ENCODE data around the gene DAPK1. TPM values are rescaled to one million over a fixed set of nuclear protein-coding genes. Genes with fewer than 3 reads are reported as not detected.

DAPK1 gene
- total RNA-seq, 1 donor from 2014 or later, result 1.4 TPM

- intact Hi-C loops (cut with micrococcal nuclease), result no loop called here
Measured at GRCh38 chr9:87682085-87682484, 184.4 kb downstream of the DAPK1 start.

- intact Hi-C loops (cut with micrococcal nuclease), result no loop called here
Measured at GRCh38 chr9:87682618-87683017, 185.0 kb downstream of the DAPK1 start.

DNA sequence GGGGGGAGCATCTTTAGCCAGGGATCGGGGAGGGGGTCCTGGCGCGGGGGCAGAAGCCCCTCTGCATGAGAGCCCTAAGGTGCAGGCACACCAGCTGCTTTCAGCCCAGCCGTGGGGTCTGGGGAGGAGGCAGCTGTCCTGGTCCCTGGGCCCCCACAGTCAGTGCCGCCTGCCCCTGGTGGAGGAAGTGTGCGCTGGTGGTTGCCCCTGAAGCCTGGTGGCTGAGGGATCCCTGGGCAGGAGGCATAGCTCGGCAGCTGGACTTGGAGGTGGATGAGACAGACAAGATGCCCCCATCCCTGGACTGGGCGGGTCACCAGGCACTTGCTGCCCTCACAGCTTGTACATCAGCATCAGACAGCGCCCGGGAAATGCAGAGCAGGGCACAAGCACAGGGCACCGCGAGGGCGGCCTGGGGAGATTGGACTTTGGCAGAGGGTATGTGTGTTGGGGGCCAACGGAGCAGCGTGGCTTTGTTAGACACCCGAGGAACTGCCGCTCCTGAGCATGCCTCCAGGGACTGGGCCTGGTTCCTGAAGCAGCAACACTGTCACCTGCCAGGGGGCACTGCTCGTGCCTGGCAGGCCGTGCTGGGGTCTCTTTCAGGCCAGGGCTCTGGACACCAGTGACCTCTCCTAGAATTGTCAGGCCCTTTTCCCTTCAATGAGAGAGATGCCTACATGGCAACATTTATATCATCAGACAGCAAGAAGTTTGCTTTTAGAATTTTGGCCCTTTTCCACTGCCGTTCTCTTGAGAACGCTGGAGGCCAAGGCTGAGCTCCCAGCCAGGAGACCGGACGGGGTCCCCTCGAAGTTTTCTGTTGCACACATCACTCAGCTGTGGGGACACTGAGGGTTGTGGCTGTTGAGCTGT lies 186.3 kb downstream of the DAPK1 start:
- intact Hi-C loops (cut with micrococcal nuclease), result no loop called here

DNA sequence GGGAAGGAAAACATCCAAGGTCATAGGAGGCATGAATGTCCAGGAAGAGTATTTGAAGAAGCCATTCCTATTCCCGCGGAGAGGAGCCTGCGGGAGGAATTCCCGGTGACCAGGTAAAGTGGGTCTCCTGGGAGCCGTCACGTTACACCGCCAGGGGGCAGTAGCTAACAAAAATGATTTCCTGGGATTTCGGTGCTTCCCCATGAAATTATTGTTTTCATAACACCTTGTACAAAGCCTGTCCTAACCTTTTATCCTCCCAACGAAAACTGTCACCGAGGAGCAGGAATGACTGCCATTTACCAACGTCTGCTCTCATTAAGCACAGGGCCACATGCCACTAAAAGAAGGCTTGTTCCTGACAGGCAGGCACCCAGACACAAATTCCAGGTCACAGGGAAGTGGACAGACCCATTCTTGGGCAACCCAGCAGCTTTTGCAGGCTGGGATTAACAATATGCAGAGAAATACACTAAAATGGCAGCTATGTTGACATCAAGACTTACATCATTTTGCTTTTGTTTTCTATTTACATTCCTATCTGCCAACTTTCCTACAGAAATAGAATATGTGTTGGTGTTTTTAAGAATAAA lies 187.1 kb downstream of the DAPK1 start:
- intact Hi-C loops (cut with micrococcal nuclease), result no loop called here

GRCh38 chr9:87685441-87685840 lies 187.8 kb downstream of the DAPK1 start:
- intact Hi-C loops (cut with micrococcal nuclease), result no loop called here

- intact Hi-C loops (cut with micrococcal nuclease), result no loop called here
Measured at GRCh38 chr9:87685871-87686519, 188.3 kb downstream of the DAPK1 start.

GRCh38 chr9:87686520-87687090 lies 188.9 kb downstream of the DAPK1 start:
- intact Hi-C loops (cut with micrococcal nuclease), result no loop called here

DNA sequence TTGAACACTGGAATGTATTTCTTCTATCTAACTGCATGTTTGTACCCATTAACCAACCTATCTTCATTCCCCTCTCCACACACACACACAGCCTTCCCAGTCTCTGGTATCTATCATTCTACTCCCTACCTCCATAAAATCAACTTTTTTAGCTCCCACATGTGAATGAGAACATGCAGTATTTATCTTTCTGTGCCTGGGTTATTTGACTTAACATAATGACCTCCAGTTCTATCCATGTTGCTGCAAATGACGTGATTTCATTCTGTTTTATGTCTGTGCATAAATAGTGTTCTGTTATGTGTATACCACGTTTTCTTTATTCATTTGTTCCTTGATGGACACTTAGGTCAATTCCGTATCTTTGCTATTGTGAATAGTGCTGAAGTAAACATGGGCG lies 189.5 kb downstream of the DAPK1 start:
- intact Hi-C loops (cut with micrococcal nuclease), result no loop called here

DNA sequence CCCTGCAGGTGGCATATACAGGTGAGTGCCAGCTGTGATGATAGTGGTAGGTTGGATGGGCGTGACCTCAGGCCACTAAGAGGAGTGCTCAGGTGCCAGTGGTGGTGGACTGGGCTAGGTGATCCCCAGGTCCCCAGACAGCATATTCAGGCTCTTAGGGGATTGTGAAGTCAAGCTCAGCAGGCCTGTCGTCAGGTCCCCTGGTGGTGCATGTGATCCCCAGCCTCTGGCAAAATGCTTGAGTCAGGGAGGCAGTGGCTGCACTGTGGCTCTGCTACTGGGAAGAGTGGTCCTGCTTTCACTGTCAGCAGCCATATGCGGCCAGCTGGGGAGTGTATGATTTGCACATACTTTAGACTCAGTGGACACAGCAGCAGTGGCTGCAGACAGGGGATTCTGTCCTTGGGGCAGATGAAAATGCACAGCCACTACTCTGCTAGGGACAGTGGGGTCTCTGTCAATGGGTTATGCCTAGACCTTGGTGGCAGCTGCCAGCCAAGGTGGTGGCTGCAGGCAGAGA lies 196.6 kb downstream of the DAPK1 start:
- intact Hi-C loops (cut with micrococcal nuclease), result no loop called here

GRCh38 chr9:87695523-87695922 lies 197.9 kb downstream of the DAPK1 start:
- intact Hi-C loops (cut with micrococcal nuclease), result no loop called here

DNA sequence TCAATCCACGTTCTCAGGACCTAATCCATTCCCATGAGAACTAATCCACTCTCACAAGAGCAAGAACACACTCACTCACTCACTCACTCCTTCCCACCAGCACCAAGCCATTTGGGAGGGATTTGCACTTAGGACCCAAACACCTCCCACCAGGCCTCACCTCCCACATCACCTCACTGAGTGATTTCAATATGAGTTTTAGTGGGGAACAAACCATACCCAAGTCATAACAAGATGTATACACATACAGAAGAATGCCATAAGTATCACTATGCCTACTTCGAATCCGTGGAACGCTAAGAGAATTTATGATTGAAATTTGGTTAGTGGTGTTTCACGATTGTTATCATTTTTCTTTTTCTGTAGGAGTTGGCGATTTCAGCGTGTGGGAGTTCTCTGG lies 199.0 kb downstream of the DAPK1 start:
- intact Hi-C loops (cut with micrococcal nuclease), result no loop called here

DNA sequence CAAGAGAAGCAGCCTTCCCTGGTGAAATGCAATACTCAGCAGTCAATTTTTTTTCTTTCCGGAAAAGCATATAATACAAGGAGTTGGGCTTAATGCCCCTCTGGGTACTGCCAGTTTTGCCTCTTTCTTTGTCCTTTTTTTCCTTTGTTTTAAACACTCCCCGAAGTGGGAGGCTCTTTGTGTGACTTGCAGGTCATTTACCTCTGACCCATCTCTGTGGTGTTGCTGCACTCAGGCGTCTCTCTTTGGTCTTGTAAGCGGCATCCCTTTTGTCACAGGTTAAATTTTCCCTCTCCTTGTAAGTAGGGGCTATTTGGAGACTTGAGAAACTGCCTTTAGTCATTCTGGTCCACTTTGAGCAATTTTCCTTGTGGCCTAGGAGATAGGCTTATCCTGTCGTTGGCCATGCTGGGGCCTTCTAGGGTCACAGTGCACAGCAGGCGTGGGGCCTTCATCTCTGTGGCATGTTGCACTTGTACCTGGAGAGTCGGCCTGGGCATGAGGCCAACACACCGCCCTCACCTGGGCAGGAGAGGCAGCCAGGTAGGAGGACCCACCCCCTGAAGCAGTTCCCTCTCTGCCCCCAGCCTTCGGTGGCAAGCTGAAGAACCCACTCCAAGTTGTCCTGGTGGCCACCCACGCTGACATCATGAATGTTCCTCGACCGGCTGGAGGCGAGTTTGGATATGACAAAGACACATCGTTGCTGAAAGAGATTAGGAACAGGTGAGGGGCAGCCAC lies 200.6 kb downstream of the DAPK1 start:
- intact Hi-C loops (cut with micrococcal nuclease), result no loop called here

DNA sequence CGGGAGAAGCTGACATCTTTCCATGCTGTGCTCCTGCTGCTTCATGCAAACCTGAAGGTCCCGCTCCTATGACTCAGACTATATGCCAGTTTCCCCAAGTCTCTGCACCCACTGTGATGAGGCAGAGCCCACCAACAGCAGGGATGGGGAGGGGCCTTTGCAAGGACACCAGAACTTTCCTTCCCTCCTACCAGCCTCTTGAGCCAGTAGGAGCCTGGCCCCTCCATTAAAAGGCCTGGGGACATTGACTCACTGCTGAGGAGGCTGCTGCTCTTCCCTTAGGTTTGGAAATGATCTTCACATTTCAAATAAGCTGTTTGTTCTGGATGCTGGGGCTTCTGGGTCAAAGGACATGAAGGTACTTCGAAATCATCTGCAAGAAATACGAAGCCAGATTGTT lies 202.2 kb downstream of the DAPK1 start:
- intact Hi-C loops (cut with micrococcal nuclease), result no loop called here

DNA sequence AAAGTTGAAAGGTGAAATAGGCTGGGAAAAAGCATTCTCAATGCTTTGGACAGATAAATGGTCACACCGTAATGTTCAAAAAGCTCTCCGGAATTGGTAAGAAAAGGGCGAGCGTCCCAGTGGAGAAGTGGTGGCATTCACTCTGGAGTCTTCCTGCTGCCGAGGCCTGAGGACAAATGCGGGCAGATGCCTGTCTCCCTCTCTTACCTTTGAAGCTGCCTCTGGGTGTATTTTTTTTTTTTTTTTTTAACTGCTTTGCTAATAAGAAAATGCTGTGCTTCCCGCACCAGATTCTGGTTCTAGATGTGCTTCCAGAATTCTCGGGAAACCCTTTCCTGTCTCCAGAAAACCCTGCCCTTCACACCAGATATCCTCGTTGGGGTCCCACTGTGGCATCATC lies 203.8 kb downstream of the DAPK1 start:
- intact Hi-C loops (cut with micrococcal nuclease), result no loop called here

DNA sequence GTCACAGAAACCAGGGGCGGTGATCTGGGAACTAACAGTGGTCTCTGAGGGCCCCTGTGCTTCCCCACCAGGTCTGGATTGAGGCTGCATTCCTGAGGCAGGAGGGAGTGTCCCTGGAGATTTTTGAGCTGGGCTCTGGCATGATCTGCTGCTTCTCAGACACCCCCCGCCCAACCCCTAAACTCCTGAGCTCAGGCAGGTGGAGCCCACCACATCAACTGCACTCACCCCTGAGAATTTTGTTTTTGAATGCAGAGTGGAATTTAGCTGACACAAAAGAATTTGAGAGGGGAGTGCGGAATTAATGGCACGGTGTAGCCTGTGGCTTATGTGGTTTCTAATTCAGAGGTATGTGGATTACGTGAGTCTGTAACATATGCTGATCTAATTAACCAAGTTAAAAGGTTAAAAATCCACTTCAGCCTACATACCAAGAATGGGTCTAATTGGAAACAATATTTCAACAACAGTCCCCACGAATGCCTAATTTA lies 204.3 kb downstream of the DAPK1 start:
- intact Hi-C loops (cut with micrococcal nuclease), result no loop called here

GRCh38 chr9:87702921-87703320 lies 205.3 kb downstream of the DAPK1 start:
- intact Hi-C loops (cut with micrococcal nuclease), result no loop called here

DNA sequence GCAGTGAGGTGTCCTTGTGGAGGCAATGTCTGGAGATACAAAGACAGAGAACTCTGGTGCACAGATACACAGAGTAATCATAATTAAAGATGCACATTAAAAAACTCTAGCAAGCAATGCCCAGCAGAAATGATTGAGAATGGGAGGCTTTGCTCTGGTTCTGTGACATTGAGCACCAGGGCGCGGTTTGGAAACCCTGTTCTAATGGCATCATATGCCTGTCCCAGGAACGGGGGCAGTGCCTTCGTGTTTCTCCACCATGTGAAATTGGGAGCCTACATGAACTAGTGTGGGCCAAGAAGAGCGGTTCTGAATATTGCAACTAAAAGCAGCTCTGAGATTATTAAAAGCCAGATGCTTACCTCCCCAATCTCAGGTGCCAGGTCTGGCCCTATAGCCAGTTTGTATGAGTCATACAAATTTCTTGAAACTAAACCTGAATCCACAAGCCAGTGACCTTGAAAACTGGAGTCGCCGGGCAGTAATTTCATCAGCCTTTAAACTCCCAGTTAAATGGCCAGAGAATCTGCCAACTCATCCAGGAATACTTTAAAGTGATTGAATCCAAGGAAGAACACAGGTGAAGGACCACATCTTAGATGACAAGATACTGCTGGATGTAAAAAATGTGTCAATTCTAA lies 206.1 kb downstream of the DAPK1 start:
- intact Hi-C loops (cut with micrococcal nuclease), result no loop called here

DNA sequence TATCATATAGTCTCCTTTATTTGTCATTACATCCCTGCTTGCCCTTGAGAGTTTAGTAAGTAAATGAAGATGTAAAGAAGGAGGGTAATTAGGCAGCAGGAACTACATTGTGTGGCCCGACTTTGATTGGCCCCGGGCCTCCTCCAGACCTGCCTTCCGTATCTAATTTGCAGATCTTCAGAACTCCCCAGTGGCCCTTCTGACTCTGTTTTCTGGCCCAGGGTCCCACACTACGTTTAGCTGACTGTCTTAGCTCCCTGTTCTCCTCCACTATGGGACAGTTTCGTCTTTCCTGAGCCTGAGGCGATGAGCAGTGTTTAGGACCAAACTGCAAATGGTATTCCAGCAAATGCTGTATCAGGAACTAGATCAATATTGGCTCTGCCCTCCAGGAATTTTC lies 206.7 kb downstream of the DAPK1 start:
- intact Hi-C loops (cut with micrococcal nuclease), result no loop called here

DNA sequence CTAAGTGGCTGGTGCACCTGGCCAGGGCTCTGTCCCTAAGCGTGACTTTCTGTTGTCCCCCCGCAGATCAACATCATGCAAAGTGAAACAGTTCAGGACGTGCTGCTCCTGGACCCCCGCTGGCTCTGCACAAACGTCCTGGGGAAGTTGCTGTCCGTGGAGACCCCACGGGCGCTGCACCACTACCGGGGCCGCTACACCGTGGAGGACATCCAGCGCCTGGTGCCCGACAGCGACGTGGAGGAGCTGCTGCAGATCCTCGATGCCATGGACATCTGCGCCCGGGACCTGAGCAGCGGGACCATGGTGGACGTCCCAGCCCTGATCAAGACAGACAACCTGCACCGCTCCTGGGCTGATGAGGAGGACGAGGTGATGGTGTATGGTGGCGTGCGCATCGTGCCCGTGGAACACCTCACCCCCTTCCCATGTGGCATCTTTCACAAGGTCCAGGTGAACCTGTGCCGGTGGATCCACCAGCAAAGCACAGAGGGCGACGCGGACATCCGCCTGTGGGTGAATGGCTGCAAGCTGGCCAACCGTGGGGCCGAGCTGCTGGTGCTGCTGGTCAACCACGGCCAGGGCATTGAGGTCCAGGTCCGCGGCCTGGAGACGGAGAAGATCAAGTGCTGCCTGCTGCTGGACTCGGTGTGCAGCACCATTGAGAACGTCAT lies 208.5 kb downstream of the DAPK1 start:
- intact Hi-C loops (cut with micrococcal nuclease), result no loop called here
